ENCODE data around the gene GPR84. TPM values are rescaled to one million over a fixed set of nuclear protein-coding genes. Genes with fewer than 3 reads are reported as not detected.

GPR84 gene
- total and polyA plus RNA-seq, 2 of the 13 experiments (the other 11 are each of a cell fraction or from before 2014, with no cell fraction given) = not detected

DNA sequence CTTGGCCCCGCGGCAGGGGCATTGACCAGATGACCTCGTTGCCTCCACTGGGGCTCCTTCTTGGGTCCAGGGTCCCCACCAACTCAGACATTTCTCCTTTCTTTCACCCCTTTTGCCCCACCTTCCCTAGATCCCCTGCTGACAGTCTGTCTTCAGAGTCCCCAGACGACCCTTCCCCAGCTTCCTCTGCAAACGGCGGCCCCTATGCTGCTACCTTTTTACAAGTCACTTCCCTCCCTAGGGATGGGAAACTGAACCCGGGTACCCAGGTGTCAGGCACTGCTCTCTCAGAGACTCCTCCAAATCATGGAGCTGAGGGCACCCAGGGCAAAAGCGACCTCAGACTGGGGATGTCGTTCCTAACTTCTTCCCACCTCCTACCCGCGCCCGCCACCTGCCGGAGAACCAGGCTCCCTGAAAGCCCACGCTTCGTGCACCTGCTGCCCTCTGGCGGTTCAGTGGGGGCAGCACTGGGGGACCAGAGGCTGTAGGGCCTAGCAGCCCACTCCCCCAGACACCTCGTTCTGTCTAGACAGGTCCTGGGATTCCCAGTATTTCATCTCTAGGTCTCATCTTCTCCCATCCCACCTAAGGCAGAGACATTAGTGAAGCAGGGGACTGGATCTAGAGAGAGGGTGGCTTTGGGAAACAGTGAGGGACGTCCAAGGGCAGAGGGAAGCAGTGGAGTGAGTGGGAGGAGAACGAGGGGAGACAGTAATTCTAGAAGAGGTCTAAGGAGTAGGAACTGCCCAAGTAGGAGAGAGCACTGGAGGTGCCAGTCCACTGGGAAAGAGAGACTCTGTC lies 15.3 kb upstream of the GPR84 start (continued):
- peak; percentile 77; the same call in 1 of the 2 replicates for TF ChIP-seq KDM3A (CRISPR knock-in tag; IDR thresholded peaks at IDR 0.05; ENCODE audit: low read depth)
- no peak for TF ChIP-seq SNAI1 (CRISPR knock-in tag; IDR thresholded peaks at IDR 0.05; ENCODE audit: borderline replicate concordance)
- TF ChIP-seq HMG20B (CRISPR knock-in tag; conservative IDR thresholded peaks at IDR 0.05) = no peak
- TF ChIP-seq, protein P1, sequence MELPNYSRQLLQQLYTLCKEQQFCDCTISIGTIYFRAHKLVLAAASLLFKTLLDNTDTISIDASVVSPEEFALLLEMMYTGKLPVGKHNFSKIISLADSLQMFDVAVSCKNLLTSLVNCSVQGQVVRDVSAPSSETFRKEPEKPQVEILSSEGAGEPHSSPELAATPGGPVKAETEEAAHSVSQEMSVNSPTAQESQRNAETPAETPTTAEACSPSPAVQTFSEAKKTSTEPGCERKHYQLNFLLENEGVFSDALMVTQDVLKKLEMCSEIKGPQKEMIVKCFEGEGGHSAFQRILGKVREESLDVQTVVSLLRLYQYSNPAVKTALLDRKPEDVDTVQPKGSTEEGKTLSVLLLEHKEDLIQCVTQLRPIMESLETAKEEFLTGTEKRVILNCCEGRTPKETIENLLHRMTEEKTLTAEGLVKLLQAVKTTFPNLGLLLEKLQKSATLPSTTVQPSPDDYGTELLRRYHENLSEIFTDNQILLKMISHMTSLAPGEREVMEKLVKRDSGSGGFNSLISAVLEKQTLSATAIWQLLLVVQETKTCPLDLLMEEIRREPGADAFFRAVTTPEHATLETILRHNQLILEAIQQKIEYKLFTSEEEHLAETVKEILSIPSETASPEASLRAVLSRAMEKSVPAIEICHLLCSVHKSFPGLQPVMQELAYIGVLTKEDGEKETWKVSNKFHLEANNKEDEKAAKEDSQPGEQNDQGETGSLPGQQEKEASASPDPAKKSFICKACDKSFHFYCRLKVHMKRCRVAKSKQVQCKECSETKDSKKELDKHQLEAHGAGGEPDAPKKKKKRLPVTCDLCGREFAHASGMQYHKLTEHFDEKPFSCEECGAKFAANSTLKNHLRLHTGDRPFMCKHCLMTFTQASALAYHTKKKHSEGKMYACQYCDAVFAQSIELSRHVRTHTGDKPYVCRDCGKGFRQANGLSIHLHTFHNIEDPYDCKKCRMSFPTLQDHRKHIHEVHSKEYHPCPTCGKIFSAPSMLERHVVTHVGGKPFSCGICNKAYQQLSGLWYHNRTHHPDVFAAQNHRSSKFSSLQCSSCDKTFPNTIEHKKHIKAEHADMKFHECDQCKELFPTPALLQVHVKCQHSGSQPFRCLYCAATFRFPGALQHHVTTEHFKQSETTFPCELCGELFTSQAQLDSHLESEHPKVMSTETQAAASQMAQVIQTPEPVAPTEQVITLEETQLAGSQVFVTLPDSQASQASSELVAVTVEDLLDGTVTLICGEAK (IDR thresholded peaks at IDR 0.05) = no peak
- TF ChIP-seq, protein P1 (CRISPR knock-in tag; IDR thresholded peaks at IDR 0.05) = no peak
- TF ChIP-seq NR2C2 (CRISPR knock-in tag; IDR thresholded peaks at IDR 0.05; ENCODE audit: borderline replicate concordance) = no peak
- TF ChIP-seq ZNF747 (CRISPR knock-in tag; IDR thresholded peaks at IDR 0.05; ENCODE audit: borderline replicate concordance) = no peak
- TF ChIP-seq, protein P2, sequence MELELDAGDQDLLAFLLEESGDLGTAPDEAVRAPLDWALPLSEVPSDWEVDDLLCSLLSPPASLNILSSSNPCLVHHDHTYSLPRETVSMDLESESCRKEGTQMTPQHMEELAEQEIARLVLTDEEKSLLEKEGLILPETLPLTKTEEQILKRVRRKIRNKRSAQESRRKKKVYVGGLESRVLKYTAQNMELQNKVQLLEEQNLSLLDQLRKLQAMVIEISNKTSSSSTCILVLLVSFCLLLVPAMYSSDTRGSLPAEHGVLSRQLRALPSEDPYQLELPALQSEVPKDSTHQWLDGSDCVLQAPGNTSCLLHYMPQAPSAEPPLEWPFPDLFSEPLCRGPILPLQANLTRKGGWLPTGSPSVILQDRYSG (CRISPR knock-in tag; IDR thresholded peaks at IDR 0.05) = no peak
